Mammary epithelial cell (primary cell): ENCODE data around the gene NAMPT.

Experiments
- EZH2 ChIP-seq: IDR thresholded peaks from 2 replicates; pipeline ENCODE4 v1.6.1; 2012; ENCODE audit warnings: low read length, inconsistent platforms, borderline replicate concordance
- TF ChIP-seq, protein P1 (sequence below), 2 donors: IDR thresholded peaks in 1 of 2; conservative IDR thresholded peaks in 1 of 2; 2 replicates each; pipeline ENCODE4 v1.5.1; 2011 to 2012; ENCODE audit warnings: inconsistent platforms in 2 of 2, low read length in 2 of 2, mild to moderate bottlenecking in 2 of 2, control low read depth in 1 of 2, low read depth in 1 of 2; ENCODE audit not compliant: insufficient read depth in 1 of 2; ENCODE audit errors: extremely low read depth in 1 of 2

GRCh38 chr7:106206826-106207541, 77.8 kb downstream of the NAMPT start:
- TF ChIP-seq, protein P1, sequence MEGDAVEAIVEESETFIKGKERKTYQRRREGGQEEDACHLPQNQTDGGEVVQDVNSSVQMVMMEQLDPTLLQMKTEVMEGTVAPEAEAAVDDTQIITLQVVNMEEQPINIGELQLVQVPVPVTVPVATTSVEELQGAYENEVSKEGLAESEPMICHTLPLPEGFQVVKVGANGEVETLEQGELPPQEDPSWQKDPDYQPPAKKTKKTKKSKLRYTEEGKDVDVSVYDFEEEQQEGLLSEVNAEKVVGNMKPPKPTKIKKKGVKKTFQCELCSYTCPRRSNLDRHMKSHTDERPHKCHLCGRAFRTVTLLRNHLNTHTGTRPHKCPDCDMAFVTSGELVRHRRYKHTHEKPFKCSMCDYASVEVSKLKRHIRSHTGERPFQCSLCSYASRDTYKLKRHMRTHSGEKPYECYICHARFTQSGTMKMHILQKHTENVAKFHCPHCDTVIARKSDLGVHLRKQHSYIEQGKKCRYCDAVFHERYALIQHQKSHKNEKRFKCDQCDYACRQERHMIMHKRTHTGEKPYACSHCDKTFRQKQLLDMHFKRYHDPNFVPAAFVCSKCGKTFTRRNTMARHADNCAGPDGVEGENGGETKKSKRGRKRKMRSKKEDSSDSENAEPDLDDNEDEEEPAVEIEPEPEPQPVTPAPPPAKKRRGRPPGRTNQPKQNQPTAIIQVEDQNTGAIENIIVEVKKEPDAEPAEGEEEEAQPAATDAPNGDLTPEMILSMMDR (conservative IDR thresholded peaks at IDR 0.05 in 1 of 2, IDR thresholded peaks at IDR 0.05 in 1 of 2; ENCODE audit: extremely low read depth in 1 of 2, insufficient read depth in 1 of 2, low read depth in 1 of 2, low read length in 2 of 2): no peak
- no peak for TF ChIP-seq EZH2
